HG03064 (cell line): ENCODE results near the gene KIF5B.
"Not testable (repeated sequence)": the region's sequence is repeated elsewhere in the genome, so short reads cannot be mapped to it uniquely, and the experiment has no call there.

Experiments
- ATAC-seq: cut with Tn5 transposase; IDR thresholded peaks from one replicate; pipeline ENCODE4 v1.9.1; 2021; ENCODE audit warnings: low read depth; ENCODE audit not compliant: unreplicated experiment

The KIF5B gene

DNA sequence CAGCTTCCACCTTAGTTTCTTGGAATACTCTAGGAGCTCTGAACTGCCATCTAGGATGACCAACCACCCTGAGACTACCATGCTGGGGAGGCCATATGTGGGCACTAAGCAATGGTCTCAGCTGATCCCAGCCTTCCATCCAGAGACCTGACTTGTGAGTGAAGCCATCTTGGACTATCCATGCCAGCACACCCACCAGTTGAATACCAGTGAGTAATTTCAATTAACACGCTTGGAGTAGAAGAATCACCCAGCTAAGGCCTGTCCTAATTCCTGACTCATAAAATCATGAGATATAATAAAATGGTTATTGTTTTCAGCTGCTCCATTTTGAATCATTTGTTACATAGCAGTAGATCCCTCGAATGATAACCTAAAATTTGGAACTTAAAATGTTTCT lies 5.2 kb upstream of the KIF5B start:
- no peak for ATAC-seq

GRCh38 chr10:32060347-32060746 lies 4.1 kb upstream of the KIF5B start:
- ATAC-seq, result no peak

DNA sequence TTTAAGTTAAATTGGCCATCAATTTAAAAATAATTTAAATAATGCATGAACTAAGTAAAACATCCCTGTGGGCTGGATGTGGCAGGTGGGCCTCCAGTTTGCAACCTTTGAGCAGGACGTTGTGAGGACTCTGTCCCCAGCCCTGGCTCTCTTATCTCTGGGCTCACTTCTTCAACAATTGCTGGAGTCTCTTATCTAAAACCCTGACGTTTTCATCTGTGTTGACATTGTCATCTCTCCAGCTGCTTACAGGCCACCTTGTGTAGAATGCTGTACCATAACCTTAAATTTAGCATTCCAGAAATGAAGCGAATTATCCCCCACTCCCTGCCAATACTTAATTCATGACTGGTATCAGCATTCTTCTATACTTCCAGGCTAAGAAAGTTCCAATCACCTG lies 3.2 kb upstream of the KIF5B start:
- no peak for ATAC-seq

DNA sequence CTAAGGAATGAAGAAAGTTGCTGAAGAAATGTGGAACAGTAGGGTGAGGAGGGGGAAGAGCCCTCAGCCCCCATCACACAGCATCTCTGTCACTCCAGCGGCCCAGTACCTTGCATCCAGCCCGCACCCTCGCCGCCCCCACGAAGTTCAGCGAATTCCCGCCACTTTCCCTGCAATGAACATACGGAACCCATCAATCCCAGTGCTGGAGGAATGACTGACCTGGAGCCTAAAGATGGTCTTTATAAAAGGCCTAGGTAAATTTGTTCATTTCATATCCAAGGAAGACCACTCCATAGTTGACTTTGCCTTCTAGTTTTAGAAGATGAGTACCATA lies 779 bp upstream of the KIF5B start:
- no peak for ATAC-seq

GRCh38 chr10:32055478-32056135 lies 618 bp downstream of the KIF5B start:
- peak; percentile 36 for ATAC-seq

- no peak for ATAC-seq
These were observed 2.1 kb downstream of the KIF5B start for GRCh38 chr10:32054094-32054493.

DNA sequence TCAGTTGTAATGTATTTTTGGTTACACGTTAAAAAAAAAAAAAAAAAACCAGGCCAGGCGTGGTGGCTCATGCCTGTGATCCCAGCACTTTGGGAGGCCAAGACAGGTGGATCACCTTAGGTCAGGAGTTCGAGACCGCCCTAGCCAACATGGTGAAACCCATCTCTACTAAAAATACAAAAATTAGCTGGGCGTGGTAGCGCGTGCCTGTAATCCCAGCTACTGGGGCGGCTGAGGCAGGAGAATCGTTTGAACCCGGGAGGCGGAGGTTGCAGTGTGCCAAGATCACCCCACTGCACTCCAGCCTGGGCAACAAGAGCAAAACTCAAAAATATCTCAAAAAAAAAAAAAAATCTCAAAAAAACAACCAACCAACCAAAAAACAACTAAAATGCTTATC lies 2.8 kb downstream of the KIF5B start:
- ATAC-seq, result not testable (repeated sequence)

- no peak for ATAC-seq
These were observed 4.3 kb downstream of the KIF5B start for GRCh38 chr10:32051926-32052325.

- ATAC-seq, result no peak
These were observed 6.0 kb downstream of the KIF5B start for GRCh38 chr10:32050177-32050576.

DNA sequence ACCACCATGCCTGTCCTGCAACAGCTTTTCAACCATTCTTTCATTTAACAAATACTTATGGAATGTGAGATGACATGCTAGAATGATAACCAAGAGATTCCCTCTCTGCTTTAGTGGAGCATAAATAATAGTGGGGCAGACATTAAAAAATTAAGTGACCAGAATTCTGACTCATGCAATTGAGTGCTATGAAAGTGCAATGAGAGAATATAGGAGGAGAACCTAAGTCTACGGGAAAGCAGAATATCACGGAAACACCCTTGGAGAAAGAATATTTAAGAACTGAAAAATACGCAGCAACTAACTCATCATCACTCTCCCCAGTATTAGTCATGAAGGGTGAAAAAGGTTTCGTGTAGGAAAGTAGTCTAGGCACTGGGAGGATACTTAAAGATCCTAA lies 7.1 kb downstream of the KIF5B start:
- ATAC-seq, result no peak

DNA sequence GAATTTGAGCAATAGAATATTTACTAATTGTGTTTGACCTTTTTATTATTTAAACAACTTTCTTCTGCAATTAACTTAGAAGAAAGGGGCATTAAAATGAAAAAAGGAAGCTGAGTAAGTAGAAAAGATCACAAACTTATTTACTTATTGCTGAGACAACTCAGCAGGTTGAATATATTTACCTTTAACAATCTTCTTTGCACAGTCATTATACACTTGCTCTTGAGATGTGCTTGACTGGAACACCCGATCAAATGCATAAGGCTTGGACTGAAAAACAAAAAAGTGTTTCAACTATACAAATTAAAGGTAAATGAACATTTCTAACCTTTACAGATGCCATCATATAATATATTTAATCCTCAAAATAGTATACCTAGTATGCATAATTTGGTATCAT lies 7.9 kb downstream of the KIF5B start:
- no peak for ATAC-seq

- ATAC-seq, result no peak
These were observed 8.3 kb downstream of the KIF5B start for GRCh38 chr10:32047881-32048280.

DNA sequence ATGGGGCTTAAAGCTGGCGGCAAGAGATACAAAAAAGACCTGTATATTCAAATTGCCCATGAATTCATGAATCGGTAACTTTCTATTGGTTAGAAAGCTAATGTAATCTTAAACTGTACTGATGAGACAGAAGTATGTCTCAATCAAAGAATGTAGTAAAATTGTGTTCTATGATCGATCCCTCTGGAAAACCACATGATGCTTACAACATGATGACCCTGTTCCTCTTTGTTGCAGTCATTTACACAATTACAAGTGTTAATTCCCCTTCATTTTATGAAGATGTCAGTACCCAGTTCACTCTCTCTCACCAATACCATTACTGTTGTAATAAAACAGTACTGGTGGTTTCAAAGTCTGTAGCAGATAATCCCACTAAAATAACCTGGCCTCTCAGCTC lies 10.1 kb downstream of the KIF5B start:
- ATAC-seq, result no peak

DNA sequence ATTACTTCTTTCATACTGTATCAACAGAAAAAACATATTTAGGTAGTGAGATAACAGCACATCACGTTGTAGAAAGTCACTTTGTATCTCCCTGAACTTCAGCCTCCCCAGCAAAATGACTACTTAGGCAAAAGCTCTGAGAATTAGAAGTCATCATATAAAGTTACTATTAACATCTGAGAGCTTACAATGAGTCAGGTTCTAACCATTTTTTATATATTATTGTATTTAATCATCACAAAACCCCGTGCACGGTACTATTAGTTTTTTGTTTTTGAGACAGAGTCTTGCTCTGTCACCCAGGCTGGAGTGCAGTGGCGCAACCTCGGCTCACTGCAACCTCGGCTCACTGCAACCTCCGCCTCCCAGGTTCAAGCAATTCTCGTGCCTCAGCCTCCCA lies 13.5 kb downstream of the KIF5B start:
- ATAC-seq, result not testable (repeated sequence)

DNA sequence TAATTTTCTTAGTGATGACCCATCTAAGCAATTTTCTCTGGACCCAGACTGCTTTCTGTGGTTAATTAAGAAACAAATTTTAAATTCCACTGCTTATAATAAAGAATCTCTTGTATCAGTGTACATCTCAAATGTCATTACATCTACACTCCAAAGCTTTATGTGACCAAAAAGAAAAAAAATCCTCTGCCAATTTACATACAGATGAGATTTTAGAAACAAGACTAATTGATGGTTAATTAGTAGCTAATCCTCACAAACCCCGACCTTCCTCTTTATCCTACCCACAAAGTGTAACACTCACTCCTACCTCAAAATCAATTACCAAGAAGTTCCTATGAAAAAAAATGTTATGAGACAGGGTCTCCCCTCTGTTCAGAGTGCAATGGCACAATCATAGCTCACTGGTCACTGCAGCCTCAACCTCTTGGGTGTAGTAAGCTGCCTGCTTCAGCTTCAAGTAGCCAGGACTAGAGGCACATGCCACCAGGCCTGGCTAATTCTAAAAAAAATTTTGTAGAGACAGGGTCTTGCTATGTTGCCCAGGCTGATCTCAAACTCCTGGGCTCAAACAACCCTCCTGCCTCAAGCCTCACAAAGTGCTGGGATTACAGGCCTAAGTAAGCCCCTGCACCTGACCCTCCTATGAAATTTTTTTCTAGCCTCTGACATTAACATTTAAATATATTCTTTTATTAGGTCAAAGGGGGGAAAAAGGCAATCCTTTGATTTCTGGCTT lies 14.8 kb downstream of the KIF5B start:
- no peak for ATAC-seq

- ATAC-seq, result no peak
These were observed 16.5 kb downstream of the KIF5B start for GRCh38 chr10:32039734-32040133.

GRCh38 chr10:32038777-32039176 lies 17.4 kb downstream of the KIF5B start:
- no peak for ATAC-seq

GRCh38 chr10:32036922-32037321 lies 19.3 kb downstream of the KIF5B start:
- no peak for ATAC-seq

GRCh38 chr10:32035038-32035437 lies 21.2 kb downstream of the KIF5B start:
- no peak for ATAC-seq

- no peak for ATAC-seq
These were observed 23.1 kb downstream of the KIF5B start for GRCh38 chr10:32033171-32033570.

DNA sequence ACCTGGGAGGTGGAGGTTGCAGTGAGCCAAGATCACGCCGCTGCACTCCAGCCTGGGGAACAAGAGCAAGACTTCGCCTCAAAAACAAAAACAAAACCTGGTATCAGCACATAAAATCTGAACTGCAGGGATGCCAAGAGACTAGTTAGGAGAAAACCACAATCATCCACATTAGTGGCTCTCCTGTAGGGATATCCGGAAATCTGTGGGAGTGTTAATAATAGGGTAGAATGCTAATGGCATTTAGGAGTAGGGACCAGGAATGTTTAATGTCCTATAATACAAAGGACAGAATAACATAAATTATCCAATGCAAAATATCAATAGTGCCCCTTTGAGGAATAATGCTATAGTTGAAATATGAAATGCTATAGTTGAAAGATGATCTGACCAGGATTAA lies 24.3 kb downstream of the KIF5B start:
- ATAC-seq, result no peak

GRCh38 chr10:32031424-32031823 lies 24.8 kb downstream of the KIF5B start:
- ATAC-seq, result no peak
